ENCODE results near the gene SLC22A3.
"Not testable (repeated sequence)": the region's sequence is repeated elsewhere in the genome, so short reads cannot be mapped to it uniquely, and the experiment has no call there.

The SLC22A3 gene

GRCh38 chr6:160378882-160379281, 30.7 kb downstream of the SLC22A3 start:
- no peak for DNase-seq (ENCODE audit: insufficient read length, low spot score)
- TF ChIP-seq POLR2AphosphoS5 (IDR thresholded peaks at IDR 0.05; ENCODE audit: low read depth, low read length) (no peak), PAX5 (IDR thresholded peaks at IDR 0.05; ENCODE audit: insufficient read depth, low read length, severe bottlenecking) (no peak), POU2F2 (IDR thresholded peaks at IDR 0.05; ENCODE audit: low read depth, low read length) (no peak), POLR2A (IDR thresholded peaks at IDR 0.05; ENCODE audit: low read depth, low read length) (no peak), TAF1 (IDR thresholded peaks at IDR 0.05; ENCODE audit: low read depth, low read length) (no peak), SPI1 (IDR thresholded peaks at IDR 0.05; ENCODE audit: low read depth, low read length) (no peak)
- no peak for FAIRE-seq

GRCh38 chr6:160379466-160379865, 31.3 kb downstream of the SLC22A3 start:
- DNase-seq (ENCODE audit: insufficient read length, low spot score) = no peak
- TF ChIP-seq POU2F2 (IDR thresholded peaks at IDR 0.05; ENCODE audit: low read depth, low read length) (no peak), POLR2A (IDR thresholded peaks at IDR 0.05; ENCODE audit: low read depth, low read length) (no peak), TAF1 (IDR thresholded peaks at IDR 0.05; ENCODE audit: low read depth, low read length) (no peak), PAX5 (IDR thresholded peaks at IDR 0.05; ENCODE audit: insufficient read depth, low read length, severe bottlenecking) (no peak), SPI1 (IDR thresholded peaks at IDR 0.05; ENCODE audit: low read depth, low read length) (no peak), POLR2AphosphoS5 (IDR thresholded peaks at IDR 0.05; ENCODE audit: low read depth, low read length) (no peak)
- no peak for FAIRE-seq

- DNase-seq (ENCODE audit: insufficient read length, low spot score) (no peak), FAIRE-seq (no peak)
- TF ChIP-seq SPI1 (IDR thresholded peaks at IDR 0.05; ENCODE audit: low read depth, low read length) = no peak
- TF ChIP-seq POLR2AphosphoS5 (IDR thresholded peaks at IDR 0.05; ENCODE audit: low read depth, low read length) = no peak
Observed at GRCh38 chr6:160382946-160383345, 34.8 kb downstream of the SLC22A3 start.

GRCh38 chr6:160386869-160387530, 38.8 kb downstream of the SLC22A3 start:
- TF ChIP-seq TAF1 (IDR thresholded peaks at IDR 0.05; ENCODE audit: low read depth, low read length) (no peak), POU2F2 (IDR thresholded peaks at IDR 0.05; ENCODE audit: low read depth, low read length) (no peak), PAX5 (IDR thresholded peaks at IDR 0.05; ENCODE audit: insufficient read depth, low read length, severe bottlenecking) (no peak), SPI1 (IDR thresholded peaks at IDR 0.05; ENCODE audit: low read depth, low read length) (no peak), POLR2AphosphoS5 (IDR thresholded peaks at IDR 0.05; ENCODE audit: low read depth, low read length) (no peak), POLR2A (IDR thresholded peaks at IDR 0.05; ENCODE audit: low read depth, low read length) (no peak)
- DNase-seq (ENCODE audit: insufficient read length, low spot score) (no peak), FAIRE-seq (no peak)

- DNase-seq (ENCODE audit: insufficient read length, low spot score) (no peak), FAIRE-seq (no peak)
- TF ChIP-seq TAF1 (IDR thresholded peaks at IDR 0.05; ENCODE audit: low read depth, low read length) (no peak), PAX5 (IDR thresholded peaks at IDR 0.05; ENCODE audit: insufficient read depth, low read length, severe bottlenecking) (no peak), POU2F2 (IDR thresholded peaks at IDR 0.05; ENCODE audit: low read depth, low read length) (no peak), POLR2A (IDR thresholded peaks at IDR 0.05; ENCODE audit: low read depth, low read length) (no peak), SPI1 (IDR thresholded peaks at IDR 0.05; ENCODE audit: low read depth, low read length) (no peak), POLR2AphosphoS5 (IDR thresholded peaks at IDR 0.05; ENCODE audit: low read depth, low read length) (no peak)
Observed at GRCh38 chr6:160387916-160388643, 39.9 kb downstream of the SLC22A3 start.

- DNase-seq (ENCODE audit: insufficient read length, low spot score) (no peak), FAIRE-seq (no peak)
- TF ChIP-seq TAF1 (IDR thresholded peaks at IDR 0.05; ENCODE audit: low read depth, low read length) (no peak), SPI1 (IDR thresholded peaks at IDR 0.05; ENCODE audit: low read depth, low read length) (no peak), POLR2AphosphoS5 (IDR thresholded peaks at IDR 0.05; ENCODE audit: low read depth, low read length) (no peak), PAX5 (IDR thresholded peaks at IDR 0.05; ENCODE audit: insufficient read depth, low read length, severe bottlenecking) (no peak), POU2F2 (IDR thresholded peaks at IDR 0.05; ENCODE audit: low read depth, low read length) (no peak), POLR2A (IDR thresholded peaks at IDR 0.05; ENCODE audit: low read depth, low read length) (no peak)
Observed at GRCh38 chr6:160388922-160389321, 40.7 kb downstream of the SLC22A3 start.

- TF ChIP-seq POLR2AphosphoS5 (IDR thresholded peaks at IDR 0.05; ENCODE audit: low read depth, low read length) (no peak), PAX5 (IDR thresholded peaks at IDR 0.05; ENCODE audit: insufficient read depth, low read length, severe bottlenecking) (no peak), POU2F2 (IDR thresholded peaks at IDR 0.05; ENCODE audit: low read depth, low read length) (no peak), POLR2A (IDR thresholded peaks at IDR 0.05; ENCODE audit: low read depth, low read length) (no peak), TAF1 (IDR thresholded peaks at IDR 0.05; ENCODE audit: low read depth, low read length) (no peak), SPI1 (IDR thresholded peaks at IDR 0.05; ENCODE audit: low read depth, low read length) (no peak)
- FAIRE-seq (no peak), DNase-seq (ENCODE audit: insufficient read length, low spot score) (no peak)
Observed at GRCh38 chr6:160391419-160392116, 43.4 kb downstream of the SLC22A3 start.

- DNase-seq (ENCODE audit: insufficient read length, low spot score); FAIRE-seq: not testable (repeated sequence)
Observed at GRCh38 chr6:160393442-160393841, 45.3 kb downstream of the SLC22A3 start.

- FAIRE-seq = no peak
- TF ChIP-seq SPI1 (IDR thresholded peaks at IDR 0.05; ENCODE audit: low read depth, low read length) = no peak
- no peak for TF ChIP-seq TAF1 (IDR thresholded peaks at IDR 0.05; ENCODE audit: low read depth, low read length)
- TF ChIP-seq POLR2AphosphoS5 (IDR thresholded peaks at IDR 0.05; ENCODE audit: low read depth, low read length) = no peak
- no peak for TF ChIP-seq PAX5 (IDR thresholded peaks at IDR 0.05; ENCODE audit: insufficient read depth, low read length, severe bottlenecking)
- no peak for TF ChIP-seq POU2F2 (IDR thresholded peaks at IDR 0.05; ENCODE audit: low read depth, low read length)
Observed at GRCh38 chr6:160393891-160394653, 45.9 kb downstream of the SLC22A3 start.

More at GRCh38 chr6:160393891-160394653, 45.9 kb downstream of the SLC22A3 start:
- DNase-seq (ENCODE audit: insufficient read length, low spot score) = no peak

Measured in GM12891 (cell line).